Neural cell (in vitro differentiated cells): ENCODE data around the gene IL20RA. TPM values are rescaled to one million over a fixed set of nuclear protein-coding genes. Genes with fewer than 3 reads are reported as not detected.

Experiments used
- H2AFZ ChIP-seq: fragments of 200-600, 300-800 bp; sonication (generic), shearing (Covaris generic); 2 replicates; pipeline ENCODE4 v1.6.0; 2014; ENCODE audit warnings: low read depth, mild to moderate bottlenecking, antibody characterized with exemption, low read length, moderate library complexity
- H3F3A ChIP-seq: fragments of 200-600 bp; shearing (Covaris generic); 2 replicates; pipeline ENCODE4 v1.6.1; 2016; ENCODE audit warnings: mild to moderate bottlenecking, moderate library complexity, mixed read lengths, antibody characterized with exemption, low read length; ENCODE audit not compliant: insufficient read depth, poor library complexity, severe bottlenecking
- H3K27ac ChIP-seq: fragments of 200-600, 300-800 bp; sonication (generic), shearing (Covaris generic); 2 replicates; pipeline ENCODE4 v1.5.1; 2014; ENCODE audit warnings: mild to moderate bottlenecking, low read length, moderate library complexity
- H3K27me3 ChIP-seq: fragments of 300-800, 200-600 bp; sonication (generic), shearing (Covaris generic); 2 replicates; pipeline ENCODE4 v1.6.0; 2014; ENCODE audit warnings: mild to moderate bottlenecking, low read depth, low read length, moderate library complexity; ENCODE audit not compliant: insufficient read depth
- H3K36me3 ChIP-seq: fragments of 300-800, 200-600 bp; sonication (generic), shearing (Covaris generic); 2 replicates; pipeline ENCODE4 v1.5.1; 2014; ENCODE audit warnings: mild to moderate bottlenecking, antibody characterized with exemption, low read length, moderate library complexity; ENCODE audit not compliant: insufficient read depth
- H3K4me2 ChIP-seq: fragments of 300-800, 200-600 bp; sonication (generic), shearing (Covaris generic); 2 replicates; pipeline ENCODE4 v1.6.0; 2014; ENCODE audit warnings: mild to moderate bottlenecking, low read length
- H3K4me3 ChIP-seq: fragments of 300-800, 200-600 bp; sonication (generic), shearing (Covaris generic); 2 replicates; pipeline ENCODE4 v1.5.1; 2014; ENCODE audit warnings: mild to moderate bottlenecking, low read length, moderate library complexity
- H3K79me2 ChIP-seq: fragments of 200-600 bp; shearing (Covaris generic); replicated peaks from 2 replicates; pipeline ENCODE4 v1.6.0; 2014; ENCODE audit warnings: mild to moderate bottlenecking, low read length, moderate library complexity; ENCODE audit not compliant: insufficient read depth
- H3K9ac ChIP-seq: fragments of 300-800, 200-600 bp; sonication (generic), shearing (Covaris generic); 2 replicates; pipeline ENCODE4 v1.6.1; 2016; ENCODE audit warnings: mild to moderate bottlenecking, low read length, mixed read lengths
- H3K9me2 ChIP-seq: fragments of 200-600 bp; shearing (Covaris generic); 2 replicates; pipeline ENCODE4 v1.6.1; 2016; ENCODE audit warnings: mild to moderate bottlenecking, low read length, mixed read lengths; ENCODE audit not compliant: insufficient read depth
- H3K9me3 ChIP-seq: fragments of 200-600, 300-800 bp; sonication (generic), shearing (Covaris generic); 2 replicates; pipeline ENCODE4 v1.6.1; 2016; ENCODE audit warnings: mild to moderate bottlenecking, mixed run types, low read length, moderate library complexity, mixed read lengths
- H4K20me1 ChIP-seq: fragments of 200-600 bp; shearing (Covaris generic); 2 replicates; pipeline ENCODE4 v1.6.1; 2016; ENCODE audit warnings: mild to moderate bottlenecking, mixed run types; ENCODE audit not compliant: insufficient read depth
- CTCF ChIP-seq: fragments of 450-650 bp; IDR thresholded peaks from 2 replicates; pipeline ENCODE4 v1.5.1; 2014; ENCODE audit warnings: antibody characterized with exemption, mild to moderate bottlenecking, moderate library complexity; ENCODE audit not compliant: poor library complexity, severe bottlenecking
- EP300 ChIP-seq: fragments of 450-650 bp; conservative IDR thresholded peaks from 2 replicates; pipeline ENCODE4 v1.6.1; 2014; ENCODE audit warnings: antibody characterized with exemption, mild to moderate bottlenecking, moderate library complexity; ENCODE audit not compliant: poor library complexity, severe bottlenecking
- EZH2 ChIP-seq: fragments of 200-600, 300-800 bp; shearing (Covaris generic), sonication (generic); IDR thresholded peaks from 2 replicates; pipeline ENCODE4 v1.6.1; 2014; ENCODE audit warnings: antibody characterized with exemption, low read length, borderline replicate concordance, mild to moderate bottlenecking; ENCODE audit not compliant: insufficient read depth, poor library complexity, severe bottlenecking
- MXI1 ChIP-seq: fragments of 450-650 bp; conservative IDR thresholded peaks from 2 replicates; pipeline ENCODE4 v1.6.1; 2014; ENCODE audit warnings: antibody characterized with exemption, mild to moderate bottlenecking; ENCODE audit not compliant: poor library complexity, severe bottlenecking
- POLR2AphosphoS5 ChIP-seq: IDR thresholded peaks from 2 replicates; pipeline ENCODE4 v1.6.1; 2012
- RAD21 ChIP-seq: fragments of 450-650 bp; conservative IDR thresholded peaks from 2 replicates; pipeline ENCODE4 v1.6.1; 2014; ENCODE audit warnings: antibody characterized with exemption, mild to moderate bottlenecking, moderate library complexity
- REST ChIP-seq: IDR thresholded peaks from 2 replicates; pipeline ENCODE4 v1.6.1; 2012; ENCODE audit warnings: borderline replicate concordance
- SMC3 ChIP-seq: fragments of 450-650 bp; conservative IDR thresholded peaks from 2 replicates; pipeline ENCODE4 v1.6.1; 2014; ENCODE audit warnings: antibody characterized with exemption, mild to moderate bottlenecking, moderate library complexity; ENCODE audit not compliant: poor library complexity
- TAF1 ChIP-seq: IDR thresholded peaks from 2 replicates; pipeline ENCODE4 v1.6.1; 2012; ENCODE audit warnings: low read depth
- polyA plus RNA-seq: library from polyadenylated mRNA; depleted of rRNA; stranded (reverse); fragments of >200 nt; gene quantifications from 2 replicates; pipeline ENCODE4 v1.2.3, GENCODE V29; 2014

The IL20RA gene
- polyA plus RNA-seq, 1 donor from 2014 or later: not detected

- Histone ChIP-seq H2AFZ (no peak overlapping the region), H3K36me3 (no peaks in the 10 kb centered on the region)
- TF ChIP-seq REST (no peak), EZH2 (no peak), POLR2AphosphoS5 (no peak), EP300 (no peak), TAF1 (no peak)
These were observed 22.6 kb upstream of the IL20RA start for GRCh38 chr6:137067399-137067798.

GRCh38 chr6:137058037-137058436 lies 13.3 kb upstream of the IL20RA start:
- no peak overlapping the region for H3K27ac ChIP-seq
- no peaks in the 10 kb centered on the region for H3K27me3 ChIP-seq
- no peak for TF ChIP-seq EZH2
- no peak for TF ChIP-seq RAD21
- no peak for TF ChIP-seq SMC3
- TF ChIP-seq EP300: no peak
- no peak for TF ChIP-seq POLR2AphosphoS5
- TF ChIP-seq REST: no peak
- no peak for TF ChIP-seq TAF1
- TF ChIP-seq MXI1: no peak
- no peak for TF ChIP-seq CTCF
- no peak overlapping the region for H3K9ac ChIP-seq
- H3K9me3 ChIP-seq: no peaks in the 10 kb centered on the region
- no peaks in the 10 kb centered on the region for H3F3A ChIP-seq
- no peaks in the 10 kb centered on the region for H3K36me3 ChIP-seq
- no peak overlapping the region for H3K4me2 ChIP-seq
- no peaks in the 10 kb centered on the region for H3K9me2 ChIP-seq
- H3K79me2 ChIP-seq: no peaks in the 10 kb centered on the region
- H3K4me3 ChIP-seq: no peak overlapping the region
- H2AFZ ChIP-seq: no peak overlapping the region
- H4K20me1 ChIP-seq: no peaks in the 10 kb centered on the region

More at GRCh38 chr6:137067399-137067798, 22.6 kb upstream of the IL20RA start:
- no peaks in the 10 kb centered on the region for H3F3A ChIP-seq
- no peaks in the 10 kb centered on the region for H3K27me3 ChIP-seq
- H4K20me1 ChIP-seq: no peaks in the 10 kb centered on the region
- no peak overlapping the region for H3K9ac ChIP-seq
- no peak overlapping the region for H3K27ac ChIP-seq
- H3K9me3 ChIP-seq: no peaks in the 10 kb centered on the region
- H3K9me2 ChIP-seq: no peaks in the 10 kb centered on the region
- no peak overlapping the region for H3K4me2 ChIP-seq
- H3K4me3 ChIP-seq: no peak overlapping the region
- no peaks in the 10 kb centered on the region for H3K79me2 ChIP-seq
